Body of pancreas (tissue), 4 donors: Measurements from ENCODE around the gene IQCM.

Experiments
- CTCF ChIP-seq, 7 experiments: fragments of 450-650 bp in 4 of 7; fragments of 200-600 bp in 3 of 7; sonication (generic) in 3 of 7; IDR thresholded peaks; one replicate each; pipeline ENCODE4 v1.5.1; 2016 to 2019; ENCODE audit warnings: antibody characterized with exemption in 7 of 7
- POLR2A ChIP-seq, 3 donors: fragments of 450-650 bp; IDR thresholded peaks; one replicate each; pipeline ENCODE4 v1.6.1; 2016; ENCODE audit warnings: antibody characterized with exemption in 3 of 3, mild to moderate bottlenecking in 2 of 3

- no peak for TF ChIP-seq CTCF (IDR thresholded peaks at IDR 0.05)
- TF ChIP-seq POLR2A (IDR thresholded peaks at IDR 0.05) = no peak
Observed at GRCh38 chr4:149321438-149321837, 494.2 kb downstream of the IQCM start.
